Measurements from ENCODE around the gene ZNF555. TPM values are rescaled to one million over a fixed set of nuclear protein-coding genes. Genes with fewer than 3 reads are reported as not detected.
"Not testable (repeated sequence)": the region's sequence is repeated elsewhere in the genome, so short reads cannot be mapped to it uniquely, and the experiment has no call there.

ZNF555 gene
- total RNA-seq, 1 donor from 2014 or later: 6.9 TPM

DNA sequence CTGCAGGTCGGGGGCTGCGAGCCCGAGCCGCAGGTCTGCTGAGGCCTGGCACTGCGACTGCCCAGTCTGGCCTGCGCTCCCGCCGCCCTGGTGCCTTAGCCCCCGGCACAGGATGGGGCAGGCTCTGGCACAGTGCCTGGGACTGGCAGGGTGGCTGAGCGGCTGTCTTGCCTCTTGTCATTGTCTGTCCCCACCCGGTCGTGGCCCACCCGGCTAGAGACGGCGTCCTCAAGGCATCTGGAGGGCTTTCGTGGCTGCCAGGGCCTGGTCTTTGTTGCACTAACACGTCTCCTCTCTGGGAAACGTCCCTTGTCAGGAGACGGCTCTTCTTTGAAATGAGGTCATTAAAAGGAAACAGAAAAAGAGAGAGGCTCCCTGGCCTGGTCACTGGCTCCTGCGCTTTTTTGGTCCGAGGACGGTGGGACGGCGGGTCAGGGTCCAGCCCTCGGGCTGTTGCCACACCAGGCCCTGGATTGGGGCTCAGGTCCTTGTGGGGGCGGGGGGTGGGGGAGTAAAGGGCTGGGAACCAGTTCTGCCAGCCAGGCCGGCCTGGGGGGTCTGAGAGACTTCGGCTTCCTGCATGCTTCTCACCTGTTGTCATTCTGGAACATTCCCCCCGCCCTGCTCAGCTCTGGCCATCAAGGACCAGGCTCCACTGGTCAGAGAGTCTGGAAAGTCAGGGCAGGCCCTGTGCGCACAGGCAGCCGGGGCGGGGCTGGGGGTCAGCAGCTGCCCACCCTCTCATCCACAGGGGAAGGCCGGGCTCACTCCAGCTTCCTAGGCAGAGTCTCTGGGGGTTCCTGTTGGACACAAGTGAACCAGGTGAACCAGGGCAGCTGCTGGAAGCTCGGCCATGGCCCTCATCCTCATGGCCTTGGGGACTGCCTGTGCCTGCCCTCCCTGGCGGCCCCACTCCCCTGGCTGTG lies 27.8 kb upstream of the ZNF555 start:
- DNase-seq (no peak), ATAC-seq (no peak)
- Histone ChIP-seq H3K4me3 (no peak overlapping the region), H3K36me3 (peaks cover 14% of the 10 kb centered on the region), H3K27me3 (no peaks in the 10 kb centered on the region), H3K4me1 (no peaks in the 10 kb centered on the region), H3K27ac (no peak overlapping the region), H3K9me3 (no peaks in the 10 kb centered on the region)
- intact Hi-C loops (cut with DNase I): no loop called here
- TF ChIP-seq, protein P1, sequence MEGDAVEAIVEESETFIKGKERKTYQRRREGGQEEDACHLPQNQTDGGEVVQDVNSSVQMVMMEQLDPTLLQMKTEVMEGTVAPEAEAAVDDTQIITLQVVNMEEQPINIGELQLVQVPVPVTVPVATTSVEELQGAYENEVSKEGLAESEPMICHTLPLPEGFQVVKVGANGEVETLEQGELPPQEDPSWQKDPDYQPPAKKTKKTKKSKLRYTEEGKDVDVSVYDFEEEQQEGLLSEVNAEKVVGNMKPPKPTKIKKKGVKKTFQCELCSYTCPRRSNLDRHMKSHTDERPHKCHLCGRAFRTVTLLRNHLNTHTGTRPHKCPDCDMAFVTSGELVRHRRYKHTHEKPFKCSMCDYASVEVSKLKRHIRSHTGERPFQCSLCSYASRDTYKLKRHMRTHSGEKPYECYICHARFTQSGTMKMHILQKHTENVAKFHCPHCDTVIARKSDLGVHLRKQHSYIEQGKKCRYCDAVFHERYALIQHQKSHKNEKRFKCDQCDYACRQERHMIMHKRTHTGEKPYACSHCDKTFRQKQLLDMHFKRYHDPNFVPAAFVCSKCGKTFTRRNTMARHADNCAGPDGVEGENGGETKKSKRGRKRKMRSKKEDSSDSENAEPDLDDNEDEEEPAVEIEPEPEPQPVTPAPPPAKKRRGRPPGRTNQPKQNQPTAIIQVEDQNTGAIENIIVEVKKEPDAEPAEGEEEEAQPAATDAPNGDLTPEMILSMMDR (IDR thresholded peaks at IDR 0.05): no peak

DNA sequence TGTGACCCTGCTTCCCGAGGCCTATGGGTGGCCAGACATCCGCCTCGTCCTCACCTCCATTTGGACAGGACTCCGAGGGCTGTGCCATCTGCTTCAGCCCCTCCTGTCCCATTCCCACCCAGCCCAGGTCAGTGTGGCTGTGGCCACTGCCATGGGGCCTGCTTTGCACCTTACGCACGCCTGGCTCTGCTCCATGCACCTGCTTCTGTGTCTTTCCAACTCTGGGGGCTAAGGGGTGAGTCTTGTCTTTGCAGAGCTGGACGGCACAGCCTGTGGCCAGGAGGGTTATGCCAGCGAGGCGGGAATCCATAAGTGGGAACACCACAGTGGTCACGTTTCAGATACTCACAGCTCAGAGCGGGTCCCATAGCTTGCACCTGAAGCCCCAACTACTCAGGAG lies 26.8 kb upstream of the ZNF555 start:
- Histone ChIP-seq H3K4me3 (no peak overlapping the region), H3K4me1 (no peaks in the 10 kb centered on the region), H3K9me3 (no peaks in the 10 kb centered on the region), H3K36me3 (peaks cover 5% of the 10 kb centered on the region), H3K27me3 (no peaks in the 10 kb centered on the region), H3K27ac (no peak overlapping the region)
- ATAC-seq (no peak), DNase-seq (no peak)
- intact Hi-C loops (cut with DNase I): no loop called here
- TF ChIP-seq, protein P1 (IDR thresholded peaks at IDR 0.05): no peak

DNA sequence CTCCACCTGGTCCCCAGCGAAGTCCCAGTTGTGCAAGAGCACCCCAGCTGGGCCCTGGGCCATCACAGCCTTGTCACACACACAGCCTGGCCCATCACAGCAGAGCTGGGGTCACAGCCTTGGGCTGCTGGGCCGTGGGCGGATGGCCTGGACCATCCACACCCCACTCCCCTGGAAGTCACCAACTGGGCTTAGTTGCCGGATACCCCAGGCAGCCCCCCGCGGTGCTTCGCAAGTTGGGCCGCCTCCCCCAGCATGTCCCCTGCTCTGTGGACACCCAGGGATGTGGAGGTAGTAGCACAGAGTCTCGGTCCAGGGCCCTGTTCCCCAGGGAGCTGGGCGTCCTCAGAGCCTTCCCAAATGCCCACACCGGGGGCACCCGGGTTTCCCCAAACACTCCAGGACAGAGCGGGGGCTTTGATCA lies 26.1 kb upstream of the ZNF555 start:
- no peak for DNase-seq
- no peak for ATAC-seq
- intact Hi-C loops (cut with DNase I): no loop called here
- Histone ChIP-seq H3K4me1 (peaks cover under 1% of the 10 kb centered on the region), H3K27ac (no peak overlapping the region), H3K4me3 (no peak overlapping the region), H3K9me3 (no peaks in the 10 kb centered on the region), H3K36me3 (no peaks in the 10 kb centered on the region), H3K27me3 (no peaks in the 10 kb centered on the region)
- TF ChIP-seq, protein P1 (IDR thresholded peaks at IDR 0.05): no peak

DNA sequence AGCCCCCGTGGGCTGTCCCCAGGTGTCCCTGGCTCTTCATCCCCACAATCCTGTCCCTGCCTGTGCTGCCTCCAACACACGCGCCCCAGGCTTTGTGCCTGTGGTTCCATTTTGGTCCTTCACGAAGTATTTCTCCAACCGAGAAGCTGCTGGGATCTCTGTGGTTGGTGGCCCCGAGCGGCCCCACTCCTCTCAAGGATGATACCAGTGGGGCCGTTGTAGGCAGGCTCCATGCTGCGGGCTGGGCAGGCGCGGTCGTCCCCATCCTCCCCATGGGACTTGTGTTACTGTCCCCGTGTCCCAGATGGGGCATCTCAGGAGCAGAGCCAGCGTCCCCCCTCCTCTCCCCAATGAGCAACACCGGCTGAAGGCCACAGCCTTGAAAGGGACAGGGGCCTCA lies 25.4 kb upstream of the ZNF555 start:
- intact Hi-C loops (cut with DNase I): no loop called here
- Histone ChIP-seq H3K9me3 (no peaks in the 10 kb centered on the region), H3K27ac (no peak overlapping the region), H3K4me3 (no peak overlapping the region), H3K36me3 (no peaks in the 10 kb centered on the region), H3K27me3 (no peaks in the 10 kb centered on the region), H3K4me1 (peaks cover 7% of the 10 kb centered on the region)
- DNase-seq (no peak), ATAC-seq (no peak)
- TF ChIP-seq, protein P1 (IDR thresholded peaks at IDR 0.05): no peak

DNA sequence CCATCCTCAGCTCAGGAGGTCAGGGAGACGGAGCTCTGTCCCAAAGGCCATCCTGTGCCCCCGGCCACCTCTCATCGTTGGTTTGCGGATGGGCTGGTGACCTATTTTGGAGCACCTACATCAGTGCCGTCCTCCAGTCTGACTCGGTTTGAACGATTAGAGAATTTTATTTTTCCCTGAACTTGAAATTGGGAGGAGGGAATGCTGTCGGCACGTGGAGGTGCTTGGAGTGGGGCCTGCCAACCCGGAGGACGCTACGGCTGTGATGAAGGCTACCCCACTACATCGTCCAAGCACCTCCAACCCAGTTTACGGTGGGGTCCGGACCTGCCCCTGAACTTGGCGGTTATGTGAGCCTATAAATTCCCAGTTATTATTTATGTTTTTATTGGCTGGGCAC lies 24.6 kb upstream of the ZNF555 start:
- H3K36me3 ChIP-seq: no peaks in the 10 kb centered on the region
- H3K4me1 ChIP-seq: peaks cover 7% of the 10 kb centered on the region
- intact Hi-C loops (cut with DNase I): no loop called here
- ATAC-seq (no peak), DNase-seq (no peak)
- no peaks in the 10 kb centered on the region for H3K27me3 ChIP-seq
- TF ChIP-seq, protein P1 (IDR thresholded peaks at IDR 0.05): no peak
- H3K27ac ChIP-seq: no peak overlapping the region
- no peaks in the 10 kb centered on the region for H3K9me3 ChIP-seq
- H3K4me3 ChIP-seq: no peak overlapping the region

DNA sequence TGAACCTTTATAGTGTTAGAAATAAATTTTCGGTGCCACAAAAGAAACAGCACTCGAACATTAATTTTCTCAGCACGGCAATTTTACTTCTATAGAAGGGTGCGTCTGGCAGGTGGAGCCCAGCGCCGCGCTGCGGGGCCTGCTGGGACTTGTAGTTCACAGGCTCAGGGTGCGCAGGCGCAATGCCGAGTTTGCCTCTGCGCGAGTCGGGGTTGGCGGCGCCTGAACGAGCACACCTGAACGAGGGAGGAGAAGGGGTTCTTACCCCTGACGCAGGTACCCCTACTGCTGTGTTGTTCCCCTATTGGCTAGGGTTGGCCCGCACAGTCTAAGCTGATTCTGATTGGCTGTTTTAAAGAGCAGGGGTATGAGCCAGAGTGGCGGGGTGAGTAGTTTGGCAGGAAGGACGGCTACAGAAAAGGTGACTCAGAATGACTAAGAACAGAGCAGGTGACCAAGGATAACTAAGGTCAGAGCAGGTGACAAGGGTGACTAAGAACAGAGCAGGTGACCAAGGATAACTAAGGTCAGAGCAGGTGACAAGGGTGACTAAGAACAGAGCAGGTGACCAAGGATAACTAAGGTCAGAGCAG lies 23.9 kb upstream of the ZNF555 start:
- H3K36me3 ChIP-seq; H3K9me3 ChIP-seq; ATAC-seq; intact Hi-C loops (cut with DNase I); H3K27me3 ChIP-seq; DNase-seq; H3K4me3 ChIP-seq; H3K4me1 ChIP-seq; H3K27ac ChIP-seq: not testable (repeated sequence)

All from upper lobe of right lung (tissue), 1 donor.